ENCODE data around the gene KDM4D.

KDM4D gene

DNA sequence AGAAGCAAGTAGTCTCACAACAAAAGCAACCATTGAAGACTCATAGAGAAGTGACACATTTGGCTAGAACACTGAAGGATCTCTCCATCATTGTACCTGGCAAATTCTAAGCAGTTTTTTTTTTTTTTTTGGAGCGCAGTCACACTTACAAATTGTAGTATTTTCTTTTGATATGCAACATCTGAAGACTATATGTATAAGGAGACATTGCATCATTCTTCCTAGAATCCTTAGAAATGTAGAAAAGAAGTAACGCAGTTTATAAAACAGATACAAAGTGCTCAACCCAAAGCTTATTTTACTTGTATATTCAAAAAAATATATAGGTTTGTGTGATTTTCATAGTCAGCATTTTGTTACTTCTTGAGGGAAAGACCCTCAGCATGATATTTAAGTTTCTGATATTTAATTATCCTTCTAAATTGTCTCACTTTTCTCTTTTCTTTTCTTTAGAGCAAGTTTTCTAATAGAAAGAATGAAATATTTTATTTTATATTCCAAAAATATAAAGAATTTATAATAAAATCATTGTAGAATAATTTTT, 20.0 kb downstream of the KDM4D start:
- TF ChIP-seq, protein P1, sequence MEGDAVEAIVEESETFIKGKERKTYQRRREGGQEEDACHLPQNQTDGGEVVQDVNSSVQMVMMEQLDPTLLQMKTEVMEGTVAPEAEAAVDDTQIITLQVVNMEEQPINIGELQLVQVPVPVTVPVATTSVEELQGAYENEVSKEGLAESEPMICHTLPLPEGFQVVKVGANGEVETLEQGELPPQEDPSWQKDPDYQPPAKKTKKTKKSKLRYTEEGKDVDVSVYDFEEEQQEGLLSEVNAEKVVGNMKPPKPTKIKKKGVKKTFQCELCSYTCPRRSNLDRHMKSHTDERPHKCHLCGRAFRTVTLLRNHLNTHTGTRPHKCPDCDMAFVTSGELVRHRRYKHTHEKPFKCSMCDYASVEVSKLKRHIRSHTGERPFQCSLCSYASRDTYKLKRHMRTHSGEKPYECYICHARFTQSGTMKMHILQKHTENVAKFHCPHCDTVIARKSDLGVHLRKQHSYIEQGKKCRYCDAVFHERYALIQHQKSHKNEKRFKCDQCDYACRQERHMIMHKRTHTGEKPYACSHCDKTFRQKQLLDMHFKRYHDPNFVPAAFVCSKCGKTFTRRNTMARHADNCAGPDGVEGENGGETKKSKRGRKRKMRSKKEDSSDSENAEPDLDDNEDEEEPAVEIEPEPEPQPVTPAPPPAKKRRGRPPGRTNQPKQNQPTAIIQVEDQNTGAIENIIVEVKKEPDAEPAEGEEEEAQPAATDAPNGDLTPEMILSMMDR (IDR thresholded peaks at IDR 0.05; ENCODE audit: borderline replicate concordance, control extremely low read depth, extremely low read depth, insufficient read depth, missing control alignments) = no peak
- in situ Hi-C loops (cut with MboI; ENCODE audit: low sequenced_read_pairs, unreplicated experiment) = no loop called here
- no peak for DNase-seq (ENCODE audit: low spot score)

DNA sequence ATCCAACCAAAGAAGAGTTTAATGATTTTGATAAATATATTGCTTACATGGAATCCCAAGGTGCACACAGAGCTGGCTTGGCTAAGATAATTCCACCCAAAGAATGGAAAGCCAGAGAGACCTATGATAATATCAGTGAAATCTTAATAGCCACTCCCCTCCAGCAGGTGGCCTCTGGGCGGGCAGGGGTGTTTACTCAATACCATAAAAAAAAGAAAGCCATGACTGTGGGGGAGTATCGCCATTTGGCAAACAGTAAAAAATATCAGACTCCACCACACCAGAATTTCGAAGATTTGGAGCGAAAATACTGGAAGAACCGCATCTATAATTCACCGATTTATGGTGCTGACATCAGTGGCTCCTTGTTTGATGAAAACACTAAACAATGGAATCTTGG, 23.9 kb downstream of the KDM4D start:
- in situ Hi-C loops (cut with MboI; ENCODE audit: low sequenced_read_pairs, unreplicated experiment) = no loop called here
- TF ChIP-seq, protein P1 (IDR thresholded peaks at IDR 0.05; ENCODE audit: borderline replicate concordance, control extremely low read depth, extremely low read depth, insufficient read depth, missing control alignments) = no peak
- DNase-seq (ENCODE audit: low spot score) = no peak

DNA sequence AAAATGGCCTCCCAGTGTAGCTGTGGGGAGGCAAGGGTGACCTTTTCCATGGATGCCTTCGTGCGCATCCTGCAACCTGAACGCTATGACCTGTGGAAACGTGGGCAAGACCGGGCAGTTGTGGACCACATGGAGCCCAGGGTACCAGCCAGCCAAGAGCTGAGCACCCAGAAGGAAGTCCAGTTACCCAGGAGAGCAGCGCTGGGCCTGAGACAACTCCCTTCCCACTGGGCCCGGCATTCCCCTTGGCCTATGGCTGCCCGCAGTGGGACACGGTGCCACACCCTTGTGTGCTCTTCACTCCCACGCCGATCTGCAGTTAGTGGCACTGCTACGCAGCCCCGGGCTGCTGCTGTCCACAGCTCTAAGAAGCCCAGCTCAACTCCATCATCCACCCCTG, 24.8 kb downstream of the KDM4D start:
- in situ Hi-C loops (cut with MboI; ENCODE audit: low sequenced_read_pairs, unreplicated experiment) = no loop called here
- TF ChIP-seq, protein P1 (IDR thresholded peaks at IDR 0.05; ENCODE audit: borderline replicate concordance, control extremely low read depth, extremely low read depth, insufficient read depth, missing control alignments) = no peak
- no peak for DNase-seq (ENCODE audit: low spot score)

DNA sequence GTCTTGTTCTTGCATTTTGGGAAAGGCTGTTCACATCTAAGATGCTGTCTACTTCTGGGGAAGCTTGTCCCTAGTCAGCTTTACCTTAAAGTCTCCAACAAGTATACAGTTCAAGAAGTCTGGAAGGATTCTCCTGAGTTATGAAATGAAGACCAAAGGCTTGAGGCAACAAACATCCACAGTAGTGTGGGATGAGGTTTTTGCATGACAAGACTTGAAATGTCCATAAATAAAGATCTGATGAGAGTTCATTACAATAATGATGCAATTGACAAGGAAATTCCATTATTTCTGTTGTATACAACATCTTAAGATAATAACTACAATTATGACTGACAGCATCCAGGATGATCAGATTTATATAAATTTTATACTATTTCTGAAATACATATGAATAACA, 30.2 kb downstream of the KDM4D start:
- TF ChIP-seq, protein P1 (IDR thresholded peaks at IDR 0.05; ENCODE audit: borderline replicate concordance, control extremely low read depth, extremely low read depth, insufficient read depth, missing control alignments) = no peak
- in situ Hi-C loops (cut with MboI; ENCODE audit: low sequenced_read_pairs, unreplicated experiment) = no loop called here

DNA sequence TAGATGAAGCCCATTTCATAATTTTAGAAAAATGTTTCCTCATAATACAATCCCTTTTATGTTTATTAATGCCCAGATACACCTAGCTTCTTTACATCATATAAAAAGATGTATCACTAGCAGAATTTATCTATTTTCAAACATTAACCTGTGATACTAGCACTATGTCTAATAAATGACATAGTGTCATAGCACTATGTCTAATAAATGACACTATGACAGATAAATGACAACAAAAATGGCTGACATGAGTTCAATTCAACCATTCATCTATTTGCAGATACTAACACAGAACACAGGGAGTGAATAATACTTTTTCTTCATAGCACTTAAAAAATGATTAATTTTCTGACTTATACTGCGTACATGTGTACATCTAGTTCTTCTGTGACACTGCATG, 32.1 kb downstream of the KDM4D start:
- in situ Hi-C loops (cut with MboI; ENCODE audit: low sequenced_read_pairs, unreplicated experiment) = no loop called here
- TF ChIP-seq, protein P1 (IDR thresholded peaks at IDR 0.05; ENCODE audit: borderline replicate concordance, control extremely low read depth, extremely low read depth, insufficient read depth, missing control alignments) = no peak
- no peak for DNase-seq (ENCODE audit: low spot score)

More for the DNA sequence above, 30.2 kb downstream of the KDM4D start:
- DNase-seq (ENCODE audit: low spot score) = no peak

DNA sequence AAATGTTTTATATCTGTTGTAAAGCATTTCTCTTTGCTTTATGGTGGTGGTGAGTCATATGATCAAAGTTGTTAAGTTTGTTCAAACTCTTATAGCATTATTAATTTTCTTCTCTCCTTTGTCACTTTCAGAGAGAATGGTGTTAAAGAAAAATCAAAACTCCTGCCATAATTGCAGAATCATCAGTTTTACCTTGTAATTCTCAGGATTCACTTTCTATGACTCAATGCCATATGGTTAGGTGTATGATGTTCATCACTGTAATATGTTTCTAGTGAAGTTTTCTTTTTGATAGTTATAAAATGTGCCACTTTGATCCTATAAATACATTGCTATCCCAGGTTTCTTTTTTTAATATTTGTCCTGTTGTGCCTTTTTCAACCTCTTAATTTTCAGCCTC, 37.9 kb downstream of the KDM4D start:
- in situ Hi-C loops (cut with MboI; ENCODE audit: low sequenced_read_pairs, unreplicated experiment) = no loop called here
- TF ChIP-seq, protein P1 (IDR thresholded peaks at IDR 0.05; ENCODE audit: borderline replicate concordance, control extremely low read depth, extremely low read depth, insufficient read depth, missing control alignments) = no peak
- DNase-seq (ENCODE audit: low spot score) = no peak
